Measurements from ENCODE around the gene DCTN1.

DCTN1 gene

GRCh38 chr2:74384051-74384450 lies 3.9 kb upstream of the DCTN1 start:
- no peak overlapping the region for H3K27ac ChIP-seq
- peaks cover 4 to 14% of the 10 kb centered on the region in 2 experiments for H3K4me1 ChIP-seq (ENCODE audit: control insufficient read depth in 1 of 2, insufficient read depth in 1 of 2, low read depth in 1 of 2, low read length in 1 of 2)
- H3K36me3 ChIP-seq, result peaks cover 10% of the 10 kb centered on the region
- H3K27me3 ChIP-seq, result no peaks in the 10 kb centered on the region
- H3K9me3 ChIP-seq, result no peaks in the 10 kb centered on the region
- no peak for TF ChIP-seq CTCF (IDR thresholded peaks at IDR 0.05)
- H3K4me3 ChIP-seq (ENCODE audit: low read depth in 1 of 2, low read length in 1 of 2), result no peak overlapping the region

- no peak for TF ChIP-seq CTCF (IDR thresholded peaks at IDR 0.05)
- peaks cover 10% of the 10 kb centered on the region for H3K36me3 ChIP-seq
- H3K9me3 ChIP-seq, result no peaks in the 10 kb centered on the region
- H3K27me3 ChIP-seq, result no peaks in the 10 kb centered on the region
- H3K4me1 ChIP-seq (ENCODE audit: control insufficient read depth in 1 of 2, insufficient read depth in 1 of 2, low read depth in 1 of 2, low read length in 1 of 2), result peaks cover 4 to 14% of the 10 kb centered on the region in 2 experiments
- no peak overlapping the region for H3K4me3 ChIP-seq (ENCODE audit: low read depth in 1 of 2, low read length in 1 of 2)
- H3K27ac ChIP-seq, result no peak overlapping the region
Measured at GRCh38 chr2:74383254-74383653, 3.1 kb upstream of the DCTN1 start.

GRCh38 chr2:74381751-74382150 lies 1.6 kb upstream of the DCTN1 start:
- no peaks in the 10 kb centered on the region for H3K27me3 ChIP-seq

GRCh38 chr2:74378007-74378406 lies 2.1 kb downstream of the DCTN1 start:
- no peak overlapping the region for H3K4me3 ChIP-seq (ENCODE audit: low read depth in 1 of 2, low read length in 1 of 2)
- no peak overlapping the region for H3K27ac ChIP-seq
- no peak for TF ChIP-seq CTCF (IDR thresholded peaks at IDR 0.05)
- H3K36me3 ChIP-seq, result peaks cover 44% of the 10 kb centered on the region
- H3K27me3 ChIP-seq, result no peaks in the 10 kb centered on the region
- peaks cover 4 to 6% of the 10 kb centered on the region in 2 experiments for H3K4me1 ChIP-seq (ENCODE audit: control insufficient read depth in 1 of 2, insufficient read depth in 1 of 2, low read depth in 1 of 2, low read length in 1 of 2)
- no peaks in the 10 kb centered on the region for H3K9me3 ChIP-seq

More at GRCh38 chr2:74381751-74382150, 1.6 kb upstream of the DCTN1 start:
- Histone ChIP-seq H3K9me3 (no peaks in the 10 kb centered on the region), H3K27ac (no peak overlapping the region), H3K4me3 (ENCODE audit: low read depth in 1 of 2, low read length in 1 of 2) (no peak overlapping the region), H3K36me3 (peaks cover 25% of the 10 kb centered on the region), H3K4me1 (ENCODE audit: control insufficient read depth in 1 of 2, insufficient read depth in 1 of 2, low read depth in 1 of 2, low read length in 1 of 2) (peaks cover 4 to 14% of the 10 kb centered on the region in 2 experiments)
- no peak for TF ChIP-seq CTCF (IDR thresholded peaks at IDR 0.05)

- Histone ChIP-seq H3K4me3 (ENCODE audit: low read depth in 1 of 2, low read length in 1 of 2) (no peak overlapping the region), H3K4me1 (ENCODE audit: control insufficient read depth in 1 of 2, insufficient read depth in 1 of 2, low read depth in 1 of 2, low read length in 1 of 2) (no peaks in the 10 kb centered on the region), H3K36me3 (peaks cover 62% of the 10 kb centered on the region), H3K27me3 (no peaks in the 10 kb centered on the region), H3K27ac (no peak overlapping the region), H3K9me3 (no peaks in the 10 kb centered on the region)
- TF ChIP-seq CTCF (IDR thresholded peaks at IDR 0.05), result no peak
Measured at GRCh38 chr2:74375838-74376237, 4.3 kb downstream of the DCTN1 start.

All from neutrophil (primary cell).